Suprapubic skin (tissue), 3 donors: Measurements from ENCODE around the gene EXOC2.

Source experiments
- POLR2A ChIP-seq, 2 donors: fragments of 450-650 bp; IDR thresholded peaks; one replicate each; pipeline ENCODE4 v1.6.1; 2017; ENCODE audit warnings: antibody characterized with exemption in 2 of 2, mild to moderate bottlenecking in 2 of 2, moderate library complexity in 2 of 2
- TF ChIP-seq, protein P1 (sequence below), 2 donors: fragments of 200-600 bp in 1 of 2; fragments of 450-650 bp in 1 of 2; sonication (generic) in 1 of 2; IDR thresholded peaks; one replicate each; pipeline ENCODE4 v1.5.1; 2016 to 2019; ENCODE audit warnings: antibody characterized with exemption in 2 of 2, mild to moderate bottlenecking in 1 of 2, moderate library complexity in 1 of 2

DNA sequence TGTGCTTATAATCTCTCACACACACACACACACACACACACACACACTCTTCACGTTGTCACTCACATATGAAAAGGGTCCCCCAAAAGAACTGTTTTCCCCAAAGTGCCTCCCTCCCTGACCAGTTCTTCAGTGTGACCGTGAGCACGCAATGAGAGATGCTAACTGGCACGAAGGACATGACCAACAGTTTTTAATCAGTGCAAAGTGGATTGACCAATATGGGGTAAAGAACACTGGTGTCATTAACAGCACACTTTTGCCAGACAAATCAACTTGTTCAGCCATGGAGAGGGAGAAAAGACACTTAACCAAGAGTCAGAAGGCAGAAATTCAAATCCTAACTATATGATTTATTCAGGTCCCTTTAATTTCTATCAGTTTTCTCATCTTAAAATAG, 15.0 kb downstream of the EXOC2 start:
- TF ChIP-seq POLR2A (IDR thresholded peaks at IDR 0.05) = no peak
- TF ChIP-seq, protein P1, sequence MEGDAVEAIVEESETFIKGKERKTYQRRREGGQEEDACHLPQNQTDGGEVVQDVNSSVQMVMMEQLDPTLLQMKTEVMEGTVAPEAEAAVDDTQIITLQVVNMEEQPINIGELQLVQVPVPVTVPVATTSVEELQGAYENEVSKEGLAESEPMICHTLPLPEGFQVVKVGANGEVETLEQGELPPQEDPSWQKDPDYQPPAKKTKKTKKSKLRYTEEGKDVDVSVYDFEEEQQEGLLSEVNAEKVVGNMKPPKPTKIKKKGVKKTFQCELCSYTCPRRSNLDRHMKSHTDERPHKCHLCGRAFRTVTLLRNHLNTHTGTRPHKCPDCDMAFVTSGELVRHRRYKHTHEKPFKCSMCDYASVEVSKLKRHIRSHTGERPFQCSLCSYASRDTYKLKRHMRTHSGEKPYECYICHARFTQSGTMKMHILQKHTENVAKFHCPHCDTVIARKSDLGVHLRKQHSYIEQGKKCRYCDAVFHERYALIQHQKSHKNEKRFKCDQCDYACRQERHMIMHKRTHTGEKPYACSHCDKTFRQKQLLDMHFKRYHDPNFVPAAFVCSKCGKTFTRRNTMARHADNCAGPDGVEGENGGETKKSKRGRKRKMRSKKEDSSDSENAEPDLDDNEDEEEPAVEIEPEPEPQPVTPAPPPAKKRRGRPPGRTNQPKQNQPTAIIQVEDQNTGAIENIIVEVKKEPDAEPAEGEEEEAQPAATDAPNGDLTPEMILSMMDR (IDR thresholded peaks at IDR 0.05) = no peak
